ENCODE results near the gene C6orf47. TPM values are rescaled to one million over a fixed set of nuclear protein-coding genes. Genes with fewer than 3 reads are reported as not detected.

The C6orf47 gene
- total RNA-seq, 1 experiment from 2014 or later: 19.4 TPM

GRCh38 chr6:31614684-31615578, 45.6 kb downstream of the C6orf47 start, which contains the start of gene AIF1:
TSS of gene AIF1 (plus strand) at chr6:31615234. CDS start at chr6:31615330, 96 bp downstream.
- Mint-ChIP-seq H3K9me3 (ENCODE audit: unreplicated experiment) (no peaks in the 10 kb centered on the region), H3K27ac (ENCODE audit: unreplicated experiment) (peak within 1 kb of the TSS; percentile 91), H3K27me3 (ENCODE audit: insufficient read depth, unreplicated experiment) (no peaks in the 10 kb centered on the region), H3K36me3 (ENCODE audit: insufficient read depth, unreplicated experiment) (peaks cover 8% of the 10 kb centered on the region), H3K4me3 (ENCODE audit: unreplicated experiment) (peak within 1 kb of the TSS; percentile 68), H3K4me1 (ENCODE audit: low read depth, unreplicated experiment) (peaks cover 19% of the 10 kb centered on the region)
- Histone ChIP-seq H3K4me3 (ENCODE audit: low read depth, low read length) (0 out of 2 replicates have a peak within 1 kb of the TSS, but pooled peaks have one; percentile 6), H3K9me3 (no peaks in the 10 kb centered on the region), H3K36me3 (ENCODE audit: control insufficient read depth, insufficient read depth, low read length) (no peaks in the 10 kb centered on the region), H3K4me1 (peaks cover 29% of the 10 kb centered on the region), H3K27me3 (replicated peaks; ENCODE audit: control insufficient read depth, insufficient read depth, low read length) (no peaks in the 10 kb centered on the region)
- CTCF ChIA-PET: interaction anchor here (0.9 kb wide), 1 partner anchor 672 kb away, joined by 6 read pairs; no protein-coding TSS in a partner anchor
- peak; percentile 47 to 56 for DNase-seq
- TF ChIP-seq CTCF (IDR thresholded peaks at IDR 0.05; ENCODE audit: insufficient read depth in 1 of 2, low read depth in 1 of 2, low read length in 1 of 2, severe bottlenecking in 1 of 2, unreplicated experiment in 1 of 2): no peak
- BruUV-seq (replicated peaks): no TSS peak
- POLR2A ChIA-PET: no interaction called here
- intact Hi-C loops (cut with micrococcal nuclease; ENCODE audit: unreplicated experiment): no loop called here

- Mint-ChIP-seq H3K27me3 (ENCODE audit: insufficient read depth, unreplicated experiment) (no peaks in the 10 kb centered on the region), H3K9me3 (ENCODE audit: unreplicated experiment) (no peaks in the 10 kb centered on the region), H3K36me3 (ENCODE audit: insufficient read depth, unreplicated experiment) (peaks cover 6% of the 10 kb centered on the region), H3K4me3 (ENCODE audit: unreplicated experiment) (peak overlapping the region; percentile 68), H3K27ac (ENCODE audit: unreplicated experiment) (peak overlapping the region; percentile 91), H3K4me1 (ENCODE audit: low read depth, unreplicated experiment) (peaks cover 19% of the 10 kb centered on the region)
- Histone ChIP-seq H3K27me3 (replicated peaks; ENCODE audit: control insufficient read depth, insufficient read depth, low read length) (no peaks in the 10 kb centered on the region), H3K4me1 (peaks cover 29% of the 10 kb centered on the region), H3K36me3 (ENCODE audit: control insufficient read depth, insufficient read depth, low read length) (no peaks in the 10 kb centered on the region), H3K4me3 (ENCODE audit: low read depth, low read length) (0 out of 2 replicates have a peak overlapping the region, but pooled peaks have one; percentile 6), H3K9me3 (no peaks in the 10 kb centered on the region)
- no peak for DNase-seq
- no TSS peak for BruUV-seq (replicated peaks)
- ChIA-PET CTCF (no interaction called here), POLR2A (interaction anchor here (0.5 kb wide), 1 partner anchor 10 kb away, joined by 3 read pairs; no protein-coding TSS in a partner anchor)
- intact Hi-C loops (cut with micrococcal nuclease; ENCODE audit: unreplicated experiment): no loop called here
- TF ChIP-seq CTCF (IDR thresholded peaks at IDR 0.05; ENCODE audit: insufficient read depth in 1 of 2, low read depth in 1 of 2, low read length in 1 of 2, severe bottlenecking in 1 of 2, unreplicated experiment in 1 of 2): no peak
These were observed 46.4 kb downstream of the C6orf47 start for GRCh38 chr6:31614075-31614619.

- peaks cover 19% of the 10 kb centered on the region for H3K4me1 Mint-ChIP-seq (ENCODE audit: low read depth, unreplicated experiment)
- H3K9me3 Mint-ChIP-seq (ENCODE audit: unreplicated experiment): no peaks in the 10 kb centered on the region
- no peaks in the 10 kb centered on the region for H3K27me3 ChIP-seq (replicated peaks; ENCODE audit: control insufficient read depth, insufficient read depth, low read length)
- no peaks in the 10 kb centered on the region for H3K27me3 Mint-ChIP-seq (ENCODE audit: insufficient read depth, unreplicated experiment)
- ChIA-PET CTCF (interaction anchor here (0.8 kb wide), 1 partner anchor 64 kb away, joined by 3 read pairs; the partner anchor contains the start of gene ATP6V1G2), POLR2A (no interaction called here)
- H3K27ac Mint-ChIP-seq (ENCODE audit: unreplicated experiment): no peak overlapping the region
- no peak overlapping the region for H3K4me3 Mint-ChIP-seq (ENCODE audit: unreplicated experiment)
- H3K4me3 ChIP-seq (ENCODE audit: low read depth, low read length): no peak overlapping the region
- H3K9me3 ChIP-seq: no peaks in the 10 kb centered on the region
- DNase-seq: no peak
- intact Hi-C loops (cut with micrococcal nuclease; ENCODE audit: unreplicated experiment): no loop called here
- peaks cover 6% of the 10 kb centered on the region for H3K36me3 Mint-ChIP-seq (ENCODE audit: insufficient read depth, unreplicated experiment)
- BruUV-seq (replicated peaks): no TSS peak
- H3K36me3 ChIP-seq (ENCODE audit: control insufficient read depth, insufficient read depth, low read length): no peaks in the 10 kb centered on the region
- H3K4me1 ChIP-seq: peaks cover 27% of the 10 kb centered on the region
- no peak for TF ChIP-seq CTCF (IDR thresholded peaks at IDR 0.05; ENCODE audit: insufficient read depth in 1 of 2, low read depth in 1 of 2, low read length in 1 of 2, severe bottlenecking in 1 of 2, unreplicated experiment in 1 of 2)
These were observed 49.6 kb downstream of the C6orf47 start for GRCh38 chr6:31610968-31611367.

All from Caco-2 (cell line).